Measurements from ENCODE around the gene MAP3K14. TPM values are rescaled to one million over a fixed set of nuclear protein-coding genes. Genes with fewer than 3 reads are reported as not detected.
"Not testable (repeated sequence)": the region's sequence is repeated elsewhere in the genome, so short reads cannot be mapped to it uniquely, and the experiment has no call there.

Gene MAP3K14
- total RNA-seq: 19.1 TPM

GRCh38 chr17:45316434-45317110 lies at the start of gene MAP3K14:
MAP3K14 (minus strand) TSS chr17:45317020; CDS start chr17:45290745, 26,275 bp downstream.
- peak; percentile 3 for ATAC-seq

GRCh38 chr17:45366049-45366448 lies 49.2 kb upstream of the MAP3K14 start:
- ATAC-seq (no peak), DNase-seq (ENCODE audit: low spot score) (peak; percentile 10)
- intact Hi-C loops (cut with DNase I): no loop called here

More at GRCh38 chr17:45316434-45317110, at the start of gene MAP3K14:
- DNase-seq (ENCODE audit: low spot score): peak; percentile 82
- intact Hi-C loops (cut with DNase I): no loop called here

DNA sequence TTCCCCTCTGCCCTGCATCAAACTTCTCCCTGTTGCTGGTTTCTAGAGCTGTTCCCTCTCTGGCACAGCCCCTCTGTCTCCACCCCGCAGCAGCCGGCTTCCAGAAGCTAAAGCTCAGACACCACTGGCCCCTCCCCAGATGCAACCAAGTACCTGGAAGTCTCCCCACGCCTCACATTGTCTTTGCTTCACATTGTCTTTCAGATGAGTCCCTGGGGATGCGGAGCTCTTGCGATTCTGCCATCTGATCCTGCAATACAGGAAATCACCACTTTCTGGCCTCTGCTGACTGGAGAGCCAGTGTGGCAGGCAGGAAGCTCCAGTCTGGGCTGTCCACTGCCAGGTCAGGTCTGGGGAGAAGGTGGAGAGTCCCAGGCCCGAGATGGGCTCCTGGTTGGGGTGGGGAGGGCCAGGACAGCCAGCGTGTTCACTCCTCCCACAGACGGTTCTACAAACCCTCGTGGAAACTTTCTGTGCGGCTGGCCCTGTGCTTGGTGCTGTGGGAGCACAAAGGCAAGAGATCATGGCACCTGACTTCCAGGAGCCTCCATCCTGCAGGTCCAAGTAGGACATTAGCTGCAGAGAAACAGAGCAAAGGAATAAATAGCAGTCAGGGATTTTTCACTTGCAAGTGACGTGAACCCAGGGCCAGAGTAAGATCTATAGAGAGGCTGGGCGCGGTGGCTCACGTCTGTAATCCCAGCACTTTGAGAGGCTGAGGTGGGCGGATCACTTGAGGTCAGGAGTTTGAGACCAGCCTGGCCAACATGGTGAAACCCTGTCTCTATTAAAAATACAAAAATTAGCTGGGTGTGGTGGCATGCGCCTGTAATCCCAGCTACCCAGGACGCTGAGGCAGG lies 47.9 kb upstream of the MAP3K14 start:
- intact Hi-C loops (cut with DNase I): no loop called here
- peak; percentile 53 for DNase-seq (ENCODE audit: low spot score)
- ATAC-seq: no peak

DNA sequence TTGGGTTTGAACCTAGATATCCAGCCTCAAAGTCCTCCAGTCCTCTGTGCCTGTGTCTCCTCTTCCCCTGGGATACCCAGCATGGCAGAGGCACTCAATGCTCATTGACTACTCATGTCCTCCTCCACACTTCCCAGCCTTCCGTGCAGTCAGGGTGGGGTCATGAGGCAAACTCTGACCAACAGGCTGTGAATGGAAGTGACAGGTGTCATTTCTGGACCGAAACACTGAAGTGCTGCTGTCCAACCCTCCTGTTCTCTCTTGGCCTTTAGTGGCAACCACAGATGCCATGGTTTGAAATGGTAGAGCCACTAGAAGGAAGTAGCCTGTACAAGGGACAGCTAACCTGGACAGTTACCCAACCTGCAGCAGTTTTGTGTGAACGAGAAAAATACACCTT lies 46.7 kb upstream of the MAP3K14 start:
- no peak for ATAC-seq
- intact Hi-C loops (cut with DNase I): no loop called here
- DNase-seq (ENCODE audit: low spot score): peak; percentile 19

- intact Hi-C loops (cut with DNase I): no loop called here
- DNase-seq (ENCODE audit: low spot score) (peak; percentile 62), ATAC-seq (no peak)
Measured at GRCh38 chr17:45361976-45362375, 45.2 kb upstream of the MAP3K14 start.

DNA sequence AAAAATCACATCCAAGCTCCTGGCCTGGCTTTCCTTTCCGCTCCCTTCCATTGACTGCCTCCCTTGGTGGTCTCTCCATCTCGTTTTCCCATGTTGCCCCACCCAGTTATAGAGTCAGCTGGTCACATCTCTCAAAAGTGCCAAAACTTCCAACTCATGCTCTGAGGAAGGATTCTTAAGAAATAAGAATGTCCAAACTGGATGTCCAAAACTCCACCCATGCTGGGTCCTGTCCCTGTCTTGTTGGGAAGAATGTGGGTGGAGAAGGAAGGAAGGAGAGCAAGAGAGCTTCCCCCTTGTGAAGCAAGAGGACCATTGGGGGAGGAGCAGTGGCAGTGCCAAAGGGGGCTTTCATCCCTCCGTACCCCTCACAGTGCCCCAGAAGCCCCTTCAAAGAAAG lies 44.6 kb upstream of the MAP3K14 start:
- intact Hi-C loops (cut with DNase I): no loop called here
- peak; percentile 22 for ATAC-seq
- peak; percentile 9 for DNase-seq (ENCODE audit: low spot score)

DNA sequence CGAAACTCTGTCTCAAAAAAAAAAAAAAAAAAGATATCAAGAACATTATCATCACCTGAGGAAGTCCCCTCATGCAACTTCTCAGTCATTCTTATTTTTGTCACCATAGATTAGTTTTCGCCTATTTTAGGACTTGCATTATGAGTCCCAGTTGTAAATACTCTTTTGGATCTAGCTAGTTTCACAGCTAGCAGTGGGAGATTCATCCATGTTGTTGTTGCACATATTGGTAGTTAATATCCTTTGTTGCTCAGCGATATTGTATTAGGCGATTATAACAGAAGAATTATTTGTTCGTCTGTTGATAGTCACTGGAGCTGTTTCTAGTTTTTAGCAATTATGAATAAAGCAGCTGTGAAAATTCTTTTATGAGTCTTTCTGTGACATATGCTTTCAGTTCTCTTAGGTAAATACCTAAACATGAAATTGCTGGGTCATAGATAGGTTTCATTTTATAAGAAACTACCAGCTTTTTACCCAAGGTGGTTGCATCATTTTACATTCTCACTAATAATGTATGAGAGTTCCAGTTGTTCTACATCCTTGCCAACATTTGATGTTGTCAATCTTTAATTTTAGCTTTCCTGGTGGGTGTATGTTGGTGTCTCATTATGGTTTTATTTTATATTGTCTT lies 40.7 kb upstream of the MAP3K14 start:
- DNase-seq (ENCODE audit: low spot score) (no peak), ATAC-seq (no peak)
- intact Hi-C loops (cut with DNase I): no loop called here

DNA sequence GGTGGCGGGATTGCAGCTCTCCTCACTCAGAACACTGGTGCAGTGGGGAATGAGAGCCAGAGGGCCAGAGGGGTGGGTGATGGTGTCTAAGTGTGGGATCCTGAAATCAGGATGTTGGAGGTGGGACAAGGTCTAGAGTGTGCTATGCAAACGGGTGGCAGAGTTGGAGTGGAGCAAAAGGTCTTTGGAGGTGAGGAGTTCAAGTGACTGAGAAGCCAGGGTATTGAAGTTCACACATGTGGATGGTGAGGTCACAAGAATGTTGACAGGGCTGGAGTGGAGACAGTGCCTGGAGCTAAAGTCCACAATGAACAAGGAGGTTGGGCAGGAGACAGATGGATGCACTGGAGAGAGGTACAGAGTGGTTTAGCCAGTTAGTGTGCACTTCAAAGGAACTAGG lies 38.3 kb upstream of the MAP3K14 start:
- ATAC-seq (no peak), DNase-seq (ENCODE audit: low spot score) (peak; percentile 13)
- intact Hi-C loops (cut with DNase I): no loop called here

DNA sequence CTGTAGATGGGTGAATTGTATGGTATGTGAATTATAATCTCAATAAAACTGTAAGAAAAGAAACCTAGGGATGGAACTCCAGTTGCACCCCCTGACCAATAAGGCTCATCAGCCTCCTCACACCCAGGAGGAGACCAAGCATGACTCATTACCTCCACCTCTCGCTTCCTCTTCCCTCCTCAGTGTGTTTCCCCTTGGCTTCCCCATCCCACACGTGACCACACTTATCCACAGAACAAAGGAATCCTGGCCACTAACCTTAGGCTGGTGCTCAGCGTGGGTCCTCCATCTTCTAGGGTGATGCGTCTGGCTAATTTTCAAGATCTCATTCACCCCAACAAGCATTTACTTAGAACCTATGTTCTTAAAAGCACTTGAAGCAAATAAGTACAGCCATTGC lies 36.2 kb upstream of the MAP3K14 start:
- intact Hi-C loops (cut with DNase I): no loop called here
- DNase-seq (ENCODE audit: low spot score) (peak; percentile 17), ATAC-seq (no peak)

DNA sequence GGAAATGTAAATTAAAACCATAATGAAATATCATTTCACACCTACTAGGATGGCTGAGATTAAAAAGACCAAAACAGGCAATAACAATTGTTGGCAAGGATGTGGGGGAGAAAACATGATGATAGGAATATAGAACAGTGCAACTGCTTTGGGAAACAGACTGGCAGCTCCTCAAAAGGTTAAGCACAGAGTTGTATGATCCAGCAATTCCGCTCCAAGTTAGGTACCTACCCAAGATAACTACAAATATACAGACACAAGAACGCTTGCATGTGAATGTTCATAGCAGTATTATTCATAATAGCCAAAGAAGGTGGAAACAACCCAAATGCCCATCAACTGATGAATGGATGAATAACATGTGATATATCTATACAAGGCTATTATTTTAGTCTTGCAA lies 35.0 kb upstream of the MAP3K14 start:
- DNase-seq (ENCODE audit: low spot score): no peak
- no peak for ATAC-seq
- intact Hi-C loops (cut with DNase I): no loop called here

DNA sequence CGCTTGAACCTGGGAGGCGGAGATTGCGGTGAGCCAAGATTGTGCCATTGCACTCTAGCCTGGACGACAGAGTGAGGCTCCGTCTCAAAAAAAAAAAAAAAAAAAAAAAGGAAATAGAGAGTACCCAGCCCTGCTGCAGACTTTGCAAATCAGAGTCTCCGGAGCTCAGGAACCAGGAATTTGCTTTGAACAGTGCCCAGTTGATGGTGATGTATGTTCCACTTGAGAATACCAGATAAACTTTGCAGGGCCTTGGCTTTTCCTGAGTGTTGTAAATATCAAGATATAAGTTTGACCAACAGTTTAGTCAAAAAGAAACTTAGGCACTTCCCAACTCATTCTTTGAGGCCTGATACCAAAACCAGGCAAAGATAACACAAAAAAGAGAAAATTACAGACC lies 30.6 kb upstream of the MAP3K14 start:
- ATAC-seq: no peak
- peak; percentile 4 for DNase-seq (ENCODE audit: low spot score)
- intact Hi-C loops (cut with DNase I): no loop called here

GRCh38 chr17:45346216-45347015 lies 29.6 kb upstream of the MAP3K14 start:
- peak; percentile 57 for DNase-seq (ENCODE audit: low spot score)
- peak; percentile 75 for ATAC-seq
- intact Hi-C loops (cut with DNase I): no loop called here

DNA sequence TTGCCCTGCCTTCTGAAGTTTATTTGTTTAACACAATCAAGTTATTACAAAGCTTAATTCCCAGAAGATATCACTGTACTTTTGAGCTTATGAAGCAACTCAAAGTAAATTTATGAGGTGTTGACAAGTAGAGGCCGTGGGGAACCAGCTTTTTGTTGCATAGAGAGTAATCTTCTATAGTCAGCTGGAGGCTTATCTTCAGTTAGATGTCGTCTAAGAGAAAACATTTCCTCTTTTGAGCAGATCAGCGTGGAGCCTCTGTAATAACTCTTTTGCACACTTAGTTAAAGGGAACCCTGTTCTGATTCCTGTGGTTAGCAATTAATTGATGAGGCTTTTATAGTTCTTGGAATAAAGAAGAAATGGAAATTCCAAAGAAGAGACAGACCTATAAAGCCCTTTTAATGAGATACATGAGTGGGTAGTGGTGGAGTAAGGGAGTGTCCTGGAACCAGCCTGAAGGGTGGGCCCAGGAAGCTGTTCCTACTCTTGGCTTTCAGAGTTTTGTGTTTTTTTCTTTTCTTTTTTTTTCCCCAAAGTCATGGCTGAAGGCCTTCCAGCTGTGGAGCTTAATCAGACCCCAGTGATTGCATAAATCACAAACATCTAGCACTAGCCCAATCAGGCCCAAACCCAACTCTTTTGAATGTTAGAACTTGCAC lies 28.9 kb upstream of the MAP3K14 start:
- DNase-seq (ENCODE audit: low spot score): peak; percentile 49
- intact Hi-C loops (cut with DNase I): no loop called here
- peak; percentile 83 for ATAC-seq

- peak; percentile 25 for DNase-seq (ENCODE audit: low spot score)
- intact Hi-C loops (cut with DNase I): no loop called here
- no peak for ATAC-seq
Measured at GRCh38 chr17:45345246-45345553, 28.4 kb upstream of the MAP3K14 start.

GRCh38 chr17:45343967-45344664 lies 27.3 kb upstream of the MAP3K14 start:
- peak; percentile 23 for DNase-seq (ENCODE audit: low spot score)
- ATAC-seq; intact Hi-C loops (cut with DNase I): not testable (repeated sequence)

DNA sequence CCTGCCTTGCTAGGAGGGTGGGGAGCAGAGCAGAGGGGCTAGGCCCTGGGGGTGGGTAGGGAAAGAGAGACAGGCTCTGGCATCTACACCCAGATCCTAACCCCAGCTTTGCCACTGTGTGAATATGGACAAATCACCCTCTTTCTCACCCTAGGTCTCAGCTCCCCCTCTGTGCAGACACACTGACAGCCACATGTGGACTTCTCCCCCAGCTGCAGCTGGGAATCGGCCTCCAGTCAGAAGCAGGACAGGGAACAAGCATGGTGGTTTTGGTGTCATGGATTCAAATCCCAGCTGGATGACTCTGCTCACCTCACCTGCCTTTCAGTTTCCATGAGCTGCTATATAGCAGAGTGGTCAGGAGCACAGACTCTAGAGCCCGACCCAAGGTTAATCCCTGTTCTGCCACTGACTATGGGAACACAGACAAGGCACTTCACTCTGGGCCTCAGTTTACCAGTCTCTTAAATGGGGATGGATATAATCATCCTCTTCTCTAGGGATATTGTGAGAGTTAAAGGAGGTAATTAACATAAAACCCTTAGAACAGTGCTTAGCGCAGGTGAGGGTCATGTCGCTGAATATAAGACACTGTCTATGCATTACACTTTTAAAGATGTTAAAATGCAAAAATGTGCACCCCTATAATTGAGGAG lies 26.2 kb upstream of the MAP3K14 start:
- ATAC-seq (no peak), DNase-seq (ENCODE audit: low spot score) (peak; percentile 1)
- intact Hi-C loops (cut with DNase I): no loop called here

GRCh38 chr17:45342306-45342705 lies 25.5 kb upstream of the MAP3K14 start:
- no peak for ATAC-seq
- intact Hi-C loops (cut with DNase I): no loop called here
- peak; percentile 53 for DNase-seq (ENCODE audit: low spot score)
